Tibial nerve (tissue), 4 donors: ENCODE results near the gene FAM131C. TPM values are rescaled to one million over a fixed set of nuclear protein-coding genes. Genes with fewer than 3 reads are reported as not detected.

ENCODE experiments used
- DNase-seq, 2 donors: peaks; one replicate each; pipeline ENCODE4 v3.0.0-alpha.2; 2019; ENCODE audit warnings: low spot score in 2 of 2
- H3K27ac ChIP-seq, 4 donors: fragments of 200-600 bp; sonication (generic) in 3 of 4; one replicate each; pipeline ENCODE4 v1.5.1; 2017 to 2019; ENCODE audit warnings: mild to moderate bottlenecking in 1 of 4
- H3K27me3 ChIP-seq, 2 donors: fragments of 200-600 bp; sonication (generic) in 1 of 2; one replicate each; pipeline versions ENCODE4 v1.5.1 to v1.6.0; 2017 to 2019
- H3K36me3 ChIP-seq, 3 donors: fragments of 200-600 bp; sonication (generic); one replicate each; pipeline ENCODE4 v1.5.1; 2018 to 2019
- H3K4me1 ChIP-seq, 4 donors: fragments of 200-600 bp; sonication (generic) in 3 of 4; one replicate each; pipeline ENCODE4 v1.5.1; 2017 to 2019
- H3K4me3 ChIP-seq, 4 donors: fragments of 200-600 bp; sonication (generic) in 3 of 4; one replicate each; pipeline ENCODE4 v1.5.1; 2017 to 2019; ENCODE audit warnings: mild to moderate bottlenecking in 1 of 4, moderate library complexity in 1 of 4
- H3K9me3 ChIP-seq, 4 donors: fragments of 200-600 bp; sonication (generic) in 3 of 4; one replicate each; pipeline ENCODE4 v1.5.1; 2017 to 2019
- EP300 ChIP-seq, 2 donors: sonication (generic); formaldehyde crosslinking; IDR thresholded peaks; one replicate each; pipeline ENCODE4 v1.6.1; 2017; ENCODE audit warnings: antibody characterized with exemption in 2 of 2, mild to moderate bottlenecking in 1 of 2
- POLR2A ChIP-seq, 2 donors: fragments of 450-650 bp; IDR thresholded peaks; one replicate each; pipeline ENCODE4 v1.6.1; 2017; ENCODE audit warnings: antibody characterized with exemption in 2 of 2, mild to moderate bottlenecking in 2 of 2, moderate library complexity in 2 of 2
- WGBS, 2 donors: methylation state at CpG; one replicate each; pipeline ENCODE4 v1.1.5; 2018; 5-methylcytosine and 5-hydroxymethylcytosine counted together
- total RNA-seq, 4 donors: library from RNA; depleted of rRNA; stranded (reverse); fragments of >200 nt; gene quantifications; one replicate each; pipeline ENCODE4 v1.1.0, GENCODE V29; 2016
- TF ChIP-seq, protein P1 (sequence below), 5 experiments: fragments of 200-600 bp in 3 of 5; fragments of 450-650 bp in 2 of 5; sonication (generic) in 3 of 5; IDR thresholded peaks; one replicate each; pipeline ENCODE4 v1.5.1; 2016 to 2019; ENCODE audit warnings: antibody characterized with exemption in 5 of 5, mild to moderate bottlenecking in 3 of 5, moderate library complexity in 2 of 5

Gene FAM131C
- total RNA-seq, 4 donors from 2014 or later = not detected

DNA sequence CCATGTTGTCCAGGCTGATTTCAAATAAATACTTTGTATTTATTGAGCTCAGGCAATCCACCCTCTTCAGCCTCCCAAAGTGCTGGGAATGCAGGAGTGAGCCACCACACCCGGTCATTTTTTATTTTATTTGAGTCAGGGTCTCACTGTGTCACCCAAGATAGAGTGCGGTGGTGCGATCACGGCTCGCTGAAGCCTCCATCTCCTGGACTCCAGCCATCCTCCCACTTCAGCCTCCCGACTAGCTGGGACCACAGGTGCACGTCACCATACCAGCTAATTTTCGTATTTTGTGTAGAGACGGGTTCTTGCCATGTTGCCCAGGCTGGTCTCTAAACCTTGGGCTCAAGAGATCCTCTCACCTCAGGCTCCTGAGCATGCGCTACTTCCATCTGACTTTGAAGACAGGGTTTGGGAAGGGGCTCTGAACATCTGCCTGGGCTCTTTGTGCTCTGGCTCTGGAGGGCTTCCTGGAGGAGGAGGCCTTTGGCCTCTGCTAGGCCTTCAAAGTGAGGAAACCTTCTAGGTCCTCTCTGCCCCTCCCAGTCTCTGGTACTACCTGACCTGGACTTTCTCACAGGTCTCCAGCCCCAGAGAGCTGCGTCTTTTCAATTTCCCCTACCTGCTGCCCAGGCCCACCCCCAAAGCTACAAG lies 61.4 kb downstream of the FAM131C start:
- Histone ChIP-seq H3K4me3 (no peak overlapping the region), H3K36me3 (no peaks in the 10 kb centered on the region), H3K27ac (peak overlapping the region in 2 of 4 donors; percentile 30 to 80), H3K4me1 (peaks cover 0 to 49% (median 11%) of the 10 kb centered on the region in 4 donors), H3K27me3 (no peaks in the 10 kb centered on the region), H3K9me3 (no peaks in the 10 kb centered on the region)
- WGBS, 2 donors = 93 to 98% methylated on average over 11 of the region's 11 CpGs
- TF ChIP-seq POLR2A (IDR thresholded peaks at IDR 0.05) (no peak), EP300 (IDR thresholded peaks at IDR 0.05) (no peak)
- TF ChIP-seq, protein P1, sequence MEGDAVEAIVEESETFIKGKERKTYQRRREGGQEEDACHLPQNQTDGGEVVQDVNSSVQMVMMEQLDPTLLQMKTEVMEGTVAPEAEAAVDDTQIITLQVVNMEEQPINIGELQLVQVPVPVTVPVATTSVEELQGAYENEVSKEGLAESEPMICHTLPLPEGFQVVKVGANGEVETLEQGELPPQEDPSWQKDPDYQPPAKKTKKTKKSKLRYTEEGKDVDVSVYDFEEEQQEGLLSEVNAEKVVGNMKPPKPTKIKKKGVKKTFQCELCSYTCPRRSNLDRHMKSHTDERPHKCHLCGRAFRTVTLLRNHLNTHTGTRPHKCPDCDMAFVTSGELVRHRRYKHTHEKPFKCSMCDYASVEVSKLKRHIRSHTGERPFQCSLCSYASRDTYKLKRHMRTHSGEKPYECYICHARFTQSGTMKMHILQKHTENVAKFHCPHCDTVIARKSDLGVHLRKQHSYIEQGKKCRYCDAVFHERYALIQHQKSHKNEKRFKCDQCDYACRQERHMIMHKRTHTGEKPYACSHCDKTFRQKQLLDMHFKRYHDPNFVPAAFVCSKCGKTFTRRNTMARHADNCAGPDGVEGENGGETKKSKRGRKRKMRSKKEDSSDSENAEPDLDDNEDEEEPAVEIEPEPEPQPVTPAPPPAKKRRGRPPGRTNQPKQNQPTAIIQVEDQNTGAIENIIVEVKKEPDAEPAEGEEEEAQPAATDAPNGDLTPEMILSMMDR (IDR thresholded peaks at IDR 0.05) = no peak
- no peak for DNase-seq

DNA sequence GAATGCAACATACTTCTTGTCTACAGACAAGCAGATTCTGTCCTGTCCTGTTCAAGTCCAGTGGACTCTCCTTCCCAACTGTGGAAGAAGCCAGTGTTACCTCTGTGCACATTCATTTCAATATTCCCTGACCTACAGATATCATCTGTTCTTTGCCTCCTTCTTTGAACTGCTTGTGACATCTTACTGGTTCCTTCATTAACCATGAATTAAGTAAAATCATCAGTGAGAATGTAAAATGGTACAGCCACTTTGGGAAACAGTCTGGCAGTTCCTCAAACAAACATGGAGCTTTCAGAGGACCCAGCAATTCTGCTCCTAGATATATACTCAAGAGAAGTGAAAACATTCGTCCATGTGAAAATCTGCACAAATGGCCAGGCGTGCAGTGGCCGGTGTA lies 62.6 kb downstream of the FAM131C start:
- Histone ChIP-seq H3K27me3 (no peaks in the 10 kb centered on the region), H3K4me1 (peaks cover 0 to 37% (median 9%) of the 10 kb centered on the region in 4 donors), H3K36me3 (no peaks in the 10 kb centered on the region), H3K9me3 (no peaks in the 10 kb centered on the region), H3K4me3 (no peak overlapping the region), H3K27ac (no peak overlapping the region)
- DNase-seq = no peak
- whole genome bisulfite sequencing, 2 donors = 87 to 94% methylated on average over 3 of the region's 3 CpGs
- TF ChIP-seq POLR2A (IDR thresholded peaks at IDR 0.05) (no peak), EP300 (IDR thresholded peaks at IDR 0.05) (no peak)
- TF ChIP-seq, protein P1 (IDR thresholded peaks at IDR 0.05) = no peak

- Histone ChIP-seq H3K27ac (no peak overlapping the region), H3K4me1 (peaks cover 0 to 28% (median 8%) of the 10 kb centered on the region in 4 donors), H3K9me3 (no peaks in the 10 kb centered on the region), H3K36me3 (no peaks in the 10 kb centered on the region), H3K4me3 (no peak overlapping the region), H3K27me3 (no peaks in the 10 kb centered on the region)
- 88 to 90% methylated on average over 11 of the region's 11 CpGs for WGBS, 2 donors
- TF ChIP-seq POLR2A (IDR thresholded peaks at IDR 0.05) (no peak), EP300 (IDR thresholded peaks at IDR 0.05) (no peak)
- TF ChIP-seq, protein P1 (IDR thresholded peaks at IDR 0.05) = no peak
- no peak for DNase-seq
Observed at GRCh38 chr1:16009678-16010077, 63.8 kb downstream of the FAM131C start.

DNA sequence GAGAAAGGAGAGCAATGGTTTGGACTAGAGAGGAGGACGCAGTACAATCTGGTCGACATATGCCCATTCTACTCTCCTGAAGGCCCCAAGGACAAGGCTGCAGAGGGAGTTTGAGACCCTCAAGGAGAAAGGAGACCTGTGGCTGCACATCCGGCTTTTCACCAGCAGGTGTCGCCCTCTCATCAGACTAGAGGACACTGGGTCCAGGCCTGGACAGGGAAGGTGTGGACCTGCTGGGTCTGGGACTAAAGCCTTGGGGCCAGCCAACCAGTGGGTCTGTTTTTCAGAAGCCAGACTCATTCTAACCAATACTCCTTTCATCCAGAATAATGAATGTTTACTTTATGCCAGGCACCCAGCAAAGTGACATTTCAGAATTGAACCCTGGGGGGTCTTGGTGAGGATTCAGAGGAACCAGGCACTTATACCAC lies 64.4 kb downstream of the FAM131C start:
- peak; percentile 68 to 78 for DNase-seq
- Histone ChIP-seq H3K4me1 (peaks cover 0 to 21% (median 8%) of the 10 kb centered on the region in 4 donors), H3K9me3 (no peaks in the 10 kb centered on the region), H3K36me3 (no peaks in the 10 kb centered on the region), H3K4me3 (no peak overlapping the region), H3K27me3 (no peaks in the 10 kb centered on the region), H3K27ac (no peak overlapping the region)
- TF ChIP-seq POLR2A (IDR thresholded peaks at IDR 0.05) = no peak
- TF ChIP-seq, protein P1 (IDR thresholded peaks at IDR 0.05) = peak; percentile 87 to 97 (median 95)
- WGBS, 2 donors = 0 to 3% methylated on average over 4 of the region's 4 CpGs

Other genes with a start within 250 kb of the FAM131C start
- gene SPEN, start 225.9 kb downstream of the FAM131C start, total RNA-seq = 10 to 100 TPM; 67.9 to 87.0 (median 77.8) TPM
- gene ZBTB17, start 97.5 kb downstream of the FAM131C start, total RNA-seq = 10 to 100 TPM; 34.5 to 85.2 (median 52.4) TPM
- gene SRARP, start 69.4 kb downstream of the FAM131C start, total RNA-seq = under 1 TPM in 2 of 4 donors, not detected in 2; 0.39 to 0.90 TPM
- gene HSPB7, start 55.6 kb downstream of the FAM131C start, total RNA-seq = 10 to 100 TPM; 10.4 to 42.6 (median 27.6) TPM
- gene CLCNKA, start 51.6 kb downstream of the FAM131C start, total RNA-seq = not detected
- gene CLCNKB, start 29.9 kb downstream of the FAM131C start, total RNA-seq = 1 to 10 TPM in 1 of 4 donors, under 1 TPM in 2, not detected in 1; 0.39 to 3.1 (median 0.44) TPM
- gene EPHA2, start 82.4 kb upstream of the FAM131C start, total RNA-seq = 10 to 100 TPM; 30.0 to 66.9 (median 35.9) TPM
- 10 to 100 TPM in 2 of 4 donors, 1 to 10 TPM in 2; 7.8 to 19.3 (median 11.1) TPM for gene ARHGEF19, start 139.0 kb upstream of the FAM131C start, total RNA-seq
- 10 to 100 TPM in 2 of 4 donors, 1 to 10 TPM in 2; 3.6 to 14.4 (median 9.6) TPM for gene CPLANE2, start 163.5 kb upstream of the FAM131C start, total RNA-seq